Body of pancreas (tissue), 4 donors: ENCODE results near the gene ADCY9. TPM values are rescaled to one million over a fixed set of nuclear protein-coding genes. Genes with fewer than 3 reads are reported as not detected.

Source experiments
- ATAC-seq: fragments of 150-250 bp; one replicate; pipeline ENCODE4 v1.9.1; 2016
- DNase-seq, 4 donors: peaks; one replicate each; pipeline ENCODE4 v3.0.0-alpha.2; 2019
- H3K27ac ChIP-seq, 4 donors: fragments of 200-600 bp; sonication (generic); 1 replicate in 3 of 4; 2 replicates in 1 of 4; pipeline versions ENCODE4 v1.5.1 to v1.6.1; 2016 to 2019; ENCODE audit warnings: mild to moderate bottlenecking in 1 of 4, mixed read lengths in 1 of 4, moderate library complexity in 1 of 4
- H3K27me3 ChIP-seq, 2 donors: fragments of 200-600 bp; sonication (generic); one replicate each; pipeline ENCODE4 v1.6.0; 2016; ENCODE audit warnings: mild to moderate bottlenecking in 1 of 2
- H3K36me3 ChIP-seq, 2 donors: fragments of 200-600 bp; sonication (generic); replicated peaks in 1 of 2; 2 replicates each; pipeline ENCODE4 v1.5.1; 2016; ENCODE audit warnings: low read depth in 2 of 2; ENCODE audit not compliant: insufficient read depth in 1 of 2
- H3K4me1 ChIP-seq: fragments of 200-600 bp; sonication (generic); one replicate; pipeline ENCODE4 v1.6.0; 2016
- H3K4me3 ChIP-seq, 2 donors: fragments of 200-600 bp; sonication (generic); 1 replicate in 1 of 2; 2 replicates in 1 of 2; pipeline ENCODE4 v1.5.1; 2016 to 2019
- H3K9me3 ChIP-seq, 3 donors: fragments of 200-600 bp; sonication (generic); 1 replicate in 2 of 3; 2 replicates in 1 of 3; pipeline ENCODE4 v1.5.1; 2016
- CTCF ChIP-seq, 7 experiments: fragments of 450-650 bp in 4 of 7; fragments of 200-600 bp in 3 of 7; sonication (generic) in 3 of 7; IDR thresholded peaks; one replicate each; pipeline ENCODE4 v1.5.1; 2016 to 2019; ENCODE audit warnings: antibody characterized with exemption in 7 of 7
- POLR2A ChIP-seq, 3 donors: fragments of 450-650 bp; IDR thresholded peaks; one replicate each; pipeline ENCODE4 v1.6.1; 2016; ENCODE audit warnings: antibody characterized with exemption in 3 of 3, mild to moderate bottlenecking in 2 of 3
- WGBS, 2 donors: methylation state at CpG; one replicate each; pipeline ENCODE4 v1.1.5; 2017; 5-methylcytosine and 5-hydroxymethylcytosine counted together
- intact Hi-C: fragments of 100-400 bp; cut with DNase I; formaldehyde crosslinking; loops from one replicate; pipeline ENCODE4 v1.15.1; 2023
- total RNA-seq, 2 donors: library from RNA; depleted of rRNA; stranded (reverse); fragments of >200 nt; gene quantifications; one replicate each; pipeline ENCODE4 v1.1.0, GENCODE V29; 2016

Gene ADCY9
- total RNA-seq, 2 donors from 2014 or later: 22.4 to 29.1 TPM

DNA sequence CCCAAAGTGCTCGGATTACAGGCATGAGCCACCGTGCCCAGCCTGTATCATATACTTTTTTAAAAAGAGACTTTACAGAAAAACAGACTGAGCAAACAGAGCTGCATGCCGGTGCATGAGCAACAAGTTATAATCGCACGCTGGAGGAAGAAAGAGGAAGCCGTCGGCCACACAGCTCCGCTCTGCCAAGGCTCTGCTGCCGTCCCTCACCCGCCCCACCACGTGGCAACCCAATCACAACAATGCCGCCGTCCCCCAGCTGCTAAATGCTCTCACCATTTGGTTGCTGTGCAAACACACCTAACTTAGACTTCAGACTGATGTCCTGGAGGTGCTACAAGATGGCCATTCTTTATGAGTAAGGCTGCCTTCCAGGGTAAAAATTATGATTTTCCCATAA is 83.5 kb downstream of the ADCY9 start:
- Histone ChIP-seq H3K36me3 (no peaks in the 10 kb centered on the region), H3K27me3 (no peaks in the 10 kb centered on the region), H3K9me3 (no peaks in the 10 kb centered on the region), H3K4me1 (peaks cover 28% of the 10 kb centered on the region), H3K4me3 (no peak overlapping the region), H3K27ac (peak overlapping the region; percentile 60 to 87 (median 76))
- 10 to 21% methylated on average over 9 to 13 of the region's 13 CpGs for WGBS, 2 donors
- peak in 1 of 7 experiments; percentile 13 for TF ChIP-seq CTCF (IDR thresholded peaks at IDR 0.05)
- TF ChIP-seq POLR2A (IDR thresholded peaks at IDR 0.05): peak in 2 of 3 donors; percentile 45 to 49
- intact Hi-C loops: no loop called here
- DNase-seq: peak; percentile 90 to 94 (median 94)
- peak; percentile 99 for ATAC-seq

GRCh38 chr16:4028144-4028543 is 88.1 kb downstream of the ADCY9 start:
- H3K4me3 ChIP-seq: no peak overlapping the region
- peak; percentile 45 for ATAC-seq
- no peaks in the 10 kb centered on the region for H3K9me3 ChIP-seq
- peak overlapping the region; percentile 28 to 59 (median 42) for H3K27ac ChIP-seq
- peak; percentile 55 to 82 (median 69) for DNase-seq
- H3K27me3 ChIP-seq: no peaks in the 10 kb centered on the region
- TF ChIP-seq CTCF (IDR thresholded peaks at IDR 0.05) (peak in 4 of 7 experiments; percentile 15 to 24 (median 20)), POLR2A (IDR thresholded peaks at IDR 0.05) (no peak)
- peaks cover 23% of the 10 kb centered on the region for H3K4me1 ChIP-seq
- no peaks in the 10 kb centered on the region for H3K36me3 ChIP-seq
- WGBS, 2 donors: 42% methylated on average over 8 of the region's 8 CpGs
- intact Hi-C loops: no loop called here

DNA sequence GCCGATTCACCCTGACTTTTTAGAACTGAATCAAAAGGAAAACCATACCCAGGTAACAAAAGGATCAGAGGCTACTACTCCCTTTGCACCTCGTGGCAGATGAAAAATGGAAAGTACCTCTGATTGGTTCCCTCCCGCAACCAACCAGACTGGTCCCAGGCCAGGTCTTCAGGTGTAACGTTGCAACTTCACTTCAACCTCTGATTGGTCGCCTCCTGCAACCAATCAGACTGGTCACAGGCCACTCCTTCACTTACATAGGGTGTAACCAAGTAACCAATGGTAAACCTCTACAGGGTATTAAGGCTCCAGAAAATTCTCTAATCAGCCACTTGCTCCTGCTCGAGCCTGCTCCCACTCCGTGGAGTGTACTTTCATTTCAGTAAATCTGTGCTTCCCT is 89.4 kb downstream of the ADCY9 start:
- Histone ChIP-seq H3K4me3 (no peak overlapping the region), H3K27me3 (no peaks in the 10 kb centered on the region), H3K36me3 (no peaks in the 10 kb centered on the region), H3K4me1 (peaks cover 14% of the 10 kb centered on the region), H3K27ac (no peak overlapping the region), H3K9me3 (no peaks in the 10 kb centered on the region)
- DNase-seq (no peak), ATAC-seq (no peak)
- intact Hi-C loops: no loop called here
- 92 to 94% methylated on average over 7 of the region's 7 CpGs for WGBS, 2 donors
- TF ChIP-seq CTCF (IDR thresholded peaks at IDR 0.05): no peak
- no peak for TF ChIP-seq POLR2A (IDR thresholded peaks at IDR 0.05)

DNA sequence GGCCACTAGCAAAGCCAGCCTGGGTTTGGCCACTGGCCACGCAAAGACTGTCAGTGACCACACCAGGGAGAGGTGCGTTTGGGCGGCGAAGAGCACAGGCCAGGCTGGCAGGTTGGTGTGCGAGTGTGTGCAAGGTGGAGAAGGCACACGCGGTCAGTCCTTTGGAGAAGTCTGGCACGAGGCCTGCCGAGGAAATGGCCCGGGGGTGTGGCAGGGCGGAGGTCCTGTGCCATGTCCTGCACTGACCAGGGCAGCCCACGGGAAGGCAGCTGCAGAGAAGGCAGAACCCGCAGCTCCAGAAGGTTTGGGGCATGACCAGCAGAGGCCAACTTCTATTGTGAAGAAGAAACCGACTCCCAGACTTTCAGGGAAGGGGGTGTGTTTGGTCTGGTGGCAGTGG is 90.8 kb downstream of the ADCY9 start:
- ATAC-seq (no peak), DNase-seq (no peak)
- Histone ChIP-seq H3K36me3 (no peaks in the 10 kb centered on the region), H3K4me3 (no peak overlapping the region), H3K9me3 (no peaks in the 10 kb centered on the region), H3K27ac (no peak overlapping the region), H3K4me1 (peaks cover 27% of the 10 kb centered on the region), H3K27me3 (no peaks in the 10 kb centered on the region)
- no peak for TF ChIP-seq CTCF (IDR thresholded peaks at IDR 0.05)
- TF ChIP-seq POLR2A (IDR thresholded peaks at IDR 0.05): no peak
- intact Hi-C loops: no loop called here
- WGBS, 2 donors: 87 to 89% methylated on average over 9 to 13 of the region's 14 CpGs

DNA sequence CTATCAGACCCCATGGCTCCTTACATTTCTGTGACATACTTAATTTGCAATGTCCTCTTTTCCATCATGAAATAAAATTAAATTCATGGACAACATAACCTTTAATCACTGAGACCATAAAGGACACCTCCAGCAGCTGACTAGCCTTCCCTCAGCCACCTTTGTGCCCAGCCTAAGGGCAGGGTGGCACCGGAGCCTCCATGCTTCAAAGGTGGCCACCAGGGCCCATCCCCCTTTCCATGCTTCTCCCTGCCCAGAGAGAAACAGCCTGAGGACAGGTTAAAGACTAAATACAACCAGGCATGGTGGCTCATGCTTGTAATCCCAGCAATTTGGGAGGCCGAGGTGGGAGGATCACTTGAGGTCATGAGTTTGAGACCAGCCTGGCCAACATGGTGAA is 94.3 kb downstream of the ADCY9 start:
- TF ChIP-seq CTCF (IDR thresholded peaks at IDR 0.05) (no peak), POLR2A (IDR thresholded peaks at IDR 0.05) (no peak)
- WGBS, 2 donors: 92 to 100% methylated on average over 2 of the region's 2 CpGs
- Histone ChIP-seq H3K36me3 (no peaks in the 10 kb centered on the region), H3K27me3 (no peaks in the 10 kb centered on the region), H3K4me3 (no peak overlapping the region), H3K4me1 (peaks cover 50% of the 10 kb centered on the region), H3K9me3 (no peaks in the 10 kb centered on the region), H3K27ac (peak overlapping the region; percentile 78 to 90 (median 84))
- intact Hi-C loops: no loop called here
- DNase-seq: no peak
- ATAC-seq: no peak
